BJ (cell line): Measurements from ENCODE around the gene PLEKHA7. TPM values are rescaled to one million over a fixed set of nuclear protein-coding genes. Genes with fewer than 3 reads are reported as not detected.

Experiments
- CTCF ChIA-PET: fragments of 350-600 bp; formaldehyde crosslinking; extraction: SDS; loops from one replicate; lab custom pipeline; 2021; ENCODE audit warnings: antibody characterized with exemption, inconsistent platforms; lab: Yijun Ruan, JAX
- POLR2A ChIA-PET: fragments of 300-600 bp; sonication (Branson Sonifier 250); formaldehyde crosslinking; extraction: SDS; loops from one replicate; lab custom pipeline; 2021; ENCODE audit warnings: antibody characterized with exemption; lab: Charles Lee
- DNase-seq: peaks from one replicate; pipeline ENCODE4 v3.0.0-alpha.2; 2011; ENCODE audit warnings: low read depth
- H3K27me3 ChIP-seq: 2 replicates; pipeline ENCODE4 v1.6.0; 2011; ENCODE audit warnings: low read length; ENCODE audit not compliant: control insufficient read depth, insufficient read depth
- H3K36me3 ChIP-seq: 2 replicates; pipeline ENCODE4 v1.5.1; 2011; ENCODE audit warnings: low read length; ENCODE audit not compliant: control insufficient read depth, insufficient read depth
- H3K4me3 ChIP-seq: 2 replicates; pipeline ENCODE4 v1.5.1; 2011; ENCODE audit warnings: low read depth, mild to moderate bottlenecking, control low read depth, low read length
- polyA plus RNA-seq: library from polyadenylated mRNA; depleted of rRNA; stranded (reverse); fragments of >200 nt; gene quantifications from 2 replicates; pipeline ENCODE4 v1.2.3, GENCODE V29; 2011
- TF ChIP-seq, protein P1 (sequence below): IDR thresholded peaks from 2 replicates; pipeline ENCODE4 v1.5.1; 2011; ENCODE audit warnings: low read depth, mild to moderate bottlenecking, control low read depth, inconsistent platforms, low read length, moderate library complexity; ENCODE audit not compliant: insufficient read depth

The PLEKHA7 gene
- polyA plus RNA-seq, 1 experiment = 0.04 TPM

DNA sequence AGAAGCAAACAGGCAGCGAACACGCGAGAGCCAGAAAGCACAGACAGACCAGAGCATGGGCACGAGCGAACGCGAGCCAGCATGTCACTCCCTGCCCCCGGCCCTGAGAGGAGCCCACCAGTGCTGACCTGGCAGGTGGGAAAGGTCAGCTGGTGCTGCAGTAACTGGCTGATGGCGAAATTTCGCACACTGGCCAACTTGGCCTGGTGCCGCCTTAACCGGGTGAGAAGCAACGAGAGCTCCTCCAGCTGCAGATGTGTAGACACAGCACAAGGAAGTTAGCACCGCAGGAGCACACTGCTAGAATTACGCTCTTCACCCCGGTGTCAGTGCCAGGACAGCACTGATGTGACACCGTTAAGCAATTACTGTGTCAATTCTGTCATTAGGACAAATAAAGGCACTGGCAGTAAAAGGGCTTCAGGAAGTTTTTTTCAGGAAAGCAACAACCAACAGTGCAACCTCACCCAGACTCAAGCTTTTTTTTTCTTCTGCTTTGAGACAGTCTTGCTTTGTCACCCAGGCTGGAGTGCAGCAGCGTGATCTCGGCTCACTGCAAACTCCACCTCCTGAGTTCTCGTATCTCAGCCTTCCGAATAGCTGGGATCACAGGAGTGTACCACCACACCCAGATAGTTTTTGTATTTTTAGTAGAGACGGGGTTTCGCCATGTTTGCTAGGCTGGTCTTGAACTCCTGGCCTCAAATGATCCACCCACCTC lies 199.0 kb downstream of the PLEKHA7 start:
- Histone ChIP-seq H3K27me3 (peaks cover 11% of the 10 kb centered on the region), H3K36me3 (no peaks in the 10 kb centered on the region), H3K4me3 (no peak overlapping the region)
- TF ChIP-seq, protein P1, sequence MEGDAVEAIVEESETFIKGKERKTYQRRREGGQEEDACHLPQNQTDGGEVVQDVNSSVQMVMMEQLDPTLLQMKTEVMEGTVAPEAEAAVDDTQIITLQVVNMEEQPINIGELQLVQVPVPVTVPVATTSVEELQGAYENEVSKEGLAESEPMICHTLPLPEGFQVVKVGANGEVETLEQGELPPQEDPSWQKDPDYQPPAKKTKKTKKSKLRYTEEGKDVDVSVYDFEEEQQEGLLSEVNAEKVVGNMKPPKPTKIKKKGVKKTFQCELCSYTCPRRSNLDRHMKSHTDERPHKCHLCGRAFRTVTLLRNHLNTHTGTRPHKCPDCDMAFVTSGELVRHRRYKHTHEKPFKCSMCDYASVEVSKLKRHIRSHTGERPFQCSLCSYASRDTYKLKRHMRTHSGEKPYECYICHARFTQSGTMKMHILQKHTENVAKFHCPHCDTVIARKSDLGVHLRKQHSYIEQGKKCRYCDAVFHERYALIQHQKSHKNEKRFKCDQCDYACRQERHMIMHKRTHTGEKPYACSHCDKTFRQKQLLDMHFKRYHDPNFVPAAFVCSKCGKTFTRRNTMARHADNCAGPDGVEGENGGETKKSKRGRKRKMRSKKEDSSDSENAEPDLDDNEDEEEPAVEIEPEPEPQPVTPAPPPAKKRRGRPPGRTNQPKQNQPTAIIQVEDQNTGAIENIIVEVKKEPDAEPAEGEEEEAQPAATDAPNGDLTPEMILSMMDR = no peak
- no peak for DNase-seq
- POLR2A ChIA-PET = no interaction called here
- CTCF ChIA-PET = interaction anchor here (1.2 to 2.8 kb wide), 6 partner anchors 12 to 248 kb away, joined by 3 to 7 read pairs (median 4); no protein-coding TSS in a partner anchor

DNA sequence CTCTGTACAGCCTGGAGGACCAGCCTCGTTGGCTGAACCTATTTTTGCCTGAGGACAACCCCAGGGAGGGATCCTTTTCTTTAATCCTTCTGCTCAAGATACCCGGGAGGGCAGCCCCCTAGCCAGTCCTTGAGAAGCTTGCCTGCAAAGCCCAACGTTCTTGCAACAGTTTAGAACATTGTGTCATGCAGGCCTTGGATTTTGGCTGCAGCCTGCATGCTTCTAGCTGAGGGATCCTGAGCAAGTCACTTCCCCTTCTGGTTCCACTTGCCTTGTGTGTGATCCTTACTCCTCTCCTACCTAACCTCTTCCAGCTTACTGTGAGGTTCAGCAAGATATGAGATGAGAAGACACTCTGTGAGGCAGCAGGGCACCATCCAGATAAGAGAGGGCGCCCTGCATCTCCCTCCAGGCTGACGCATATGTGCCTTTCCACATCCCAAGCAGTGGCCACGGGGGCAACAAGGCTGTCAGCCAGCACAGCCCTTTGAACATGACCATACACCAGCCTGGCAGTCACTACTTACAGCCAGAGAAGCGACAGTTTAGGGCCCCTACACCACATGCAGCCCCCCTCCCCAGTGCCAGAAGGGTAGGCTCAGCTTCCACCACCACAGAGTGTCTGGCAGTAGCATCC lies 199.7 kb downstream of the PLEKHA7 start:
- ChIA-PET POLR2A (no interaction called here), CTCF (interaction anchor here (1.2 to 2.0 kb wide), 6 partner anchors 12 to 249 kb away, joined by 3 to 8 read pairs (median 4); no protein-coding TSS in a partner anchor)
- Histone ChIP-seq H3K4me3 (no peak overlapping the region), H3K27me3 (peaks cover 11% of the 10 kb centered on the region), H3K36me3 (no peaks in the 10 kb centered on the region)
- TF ChIP-seq, protein P1 = no peak
- DNase-seq = no peak

DNA sequence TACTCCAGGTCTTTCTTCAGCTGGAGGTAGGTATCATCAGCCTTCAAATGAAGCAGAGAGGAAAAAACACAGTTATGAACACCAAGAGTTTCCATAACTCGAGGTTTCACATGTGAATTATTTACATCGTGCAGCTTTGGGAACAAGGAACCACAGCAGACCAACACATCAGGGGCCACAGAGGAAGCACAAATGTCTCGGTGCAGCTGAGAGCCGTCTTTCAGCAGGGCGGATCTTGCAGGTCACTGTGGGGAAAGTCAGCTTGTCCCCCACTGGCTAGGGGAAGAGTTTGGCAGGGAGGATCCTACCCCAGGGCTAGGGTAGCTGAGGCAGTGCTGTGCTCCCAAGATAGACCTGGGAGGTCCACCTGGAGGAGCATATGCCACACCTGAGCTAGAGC lies 201.1 kb downstream of the PLEKHA7 start:
- DNase-seq = no peak
- no peak overlapping the region for H3K4me3 ChIP-seq
- CTCF ChIA-PET = interaction anchor here (1.4 to 1.8 kb wide), 2 partner anchors 25 to 250 kb away, joined by 4 to 8 read pairs; no protein-coding TSS in a partner anchor
- H3K27me3 ChIP-seq = peaks cover 11% of the 10 kb centered on the region
- TF ChIP-seq, protein P1 = no peak
- POLR2A ChIA-PET = no interaction called here
- no peaks in the 10 kb centered on the region for H3K36me3 ChIP-seq

DNA sequence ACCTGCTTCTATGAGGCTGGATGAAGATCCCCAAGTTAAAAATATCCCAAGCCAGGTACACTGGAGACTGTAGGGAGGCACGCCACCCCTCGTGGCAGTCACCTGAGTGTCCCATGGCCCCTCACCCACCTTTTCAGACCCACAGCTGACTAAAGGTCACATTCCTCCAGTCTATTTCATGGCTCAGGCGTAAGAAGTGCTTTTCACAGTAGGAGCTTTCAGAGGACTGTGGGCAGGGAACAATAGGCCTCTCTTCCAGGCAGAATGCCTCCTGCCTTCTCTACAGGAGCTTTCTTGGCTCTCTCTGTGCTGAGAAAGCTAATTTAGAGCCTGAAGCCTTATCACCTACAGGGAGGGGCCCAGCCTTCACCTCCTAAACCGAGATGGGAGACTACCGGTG lies 201.9 kb downstream of the PLEKHA7 start:
- DNase-seq = no peak

More for the DNA sequence above, 201.9 kb downstream of the PLEKHA7 start:
- no peaks in the 10 kb centered on the region for H3K36me3 ChIP-seq
- H3K27me3 ChIP-seq = peaks cover 11% of the 10 kb centered on the region
- H3K4me3 ChIP-seq = no peak overlapping the region
- ChIA-PET CTCF (interaction anchor here (3.3 kb wide), 1 partner anchor 8 kb away, joined by 20 read pairs; no protein-coding TSS in a partner anchor), POLR2A (no interaction called here)
- TF ChIP-seq, protein P1 = no peak
